GM12891 (cell line): ENCODE results near the gene CLCF1.

Source experiments
- DNase-seq: peaks from one replicate; pipeline ENCODE4 v3.0.0; 2011; ENCODE audit warnings: low spot score; ENCODE audit not compliant: insufficient read length
- FAIRE-seq: peaks from 2 replicates; lab custom pipeline; 2011; peaks lifted over from hg19 to GRCh38; lab: Jason Lieb, UNC
- PAX5 ChIP-seq: IDR thresholded peaks from 2 replicates; pipeline ENCODE4 v1.6.1; 2011; ENCODE audit warnings: low read length, moderate library complexity, mild to moderate bottlenecking; ENCODE audit not compliant: insufficient read depth, severe bottlenecking
- POLR2A ChIP-seq: IDR thresholded peaks from 2 replicates; pipeline ENCODE4 v1.6.1; 2011; ENCODE audit warnings: low read depth, low read length, control low read depth
- POLR2AphosphoS5 ChIP-seq: IDR thresholded peaks from 2 replicates; pipeline ENCODE4 v1.6.1; 2011; ENCODE audit warnings: low read depth, low read length, control low read depth
- POU2F2 ChIP-seq: IDR thresholded peaks from 2 replicates; pipeline ENCODE4 v1.6.1; 2011; ENCODE audit warnings: low read depth, mild to moderate bottlenecking, control low read depth, low read length, moderate library complexity
- SPI1 ChIP-seq: IDR thresholded peaks from 2 replicates; pipeline ENCODE4 v1.6.1; 2011; ENCODE audit warnings: low read depth, low read length, control low read depth
- TAF1 ChIP-seq: IDR thresholded peaks from 2 replicates; pipeline ENCODE4 v1.6.1; 2011; ENCODE audit warnings: low read depth, low read length, control low read depth

Gene CLCF1

GRCh38 chr11:67401495-67402191, 28.2 kb upstream of the CLCF1 start, which contains the start of gene PPP1CA:
PPP1CA (minus strand) TSS chr11:67401858; CDS start chr11:67401782, 76 bp downstream.
- no peak for TF ChIP-seq TAF1
- TF ChIP-seq SPI1 = no peak
- no peak for TF ChIP-seq POU2F2
- peak; percentile 70 for TF ChIP-seq POLR2A
- TF ChIP-seq PAX5 = no peak
- TF ChIP-seq POLR2AphosphoS5 = peak; percentile 71
- FAIRE-seq (peak; percentile 95), DNase-seq (peak; percentile 99)

DNA sequence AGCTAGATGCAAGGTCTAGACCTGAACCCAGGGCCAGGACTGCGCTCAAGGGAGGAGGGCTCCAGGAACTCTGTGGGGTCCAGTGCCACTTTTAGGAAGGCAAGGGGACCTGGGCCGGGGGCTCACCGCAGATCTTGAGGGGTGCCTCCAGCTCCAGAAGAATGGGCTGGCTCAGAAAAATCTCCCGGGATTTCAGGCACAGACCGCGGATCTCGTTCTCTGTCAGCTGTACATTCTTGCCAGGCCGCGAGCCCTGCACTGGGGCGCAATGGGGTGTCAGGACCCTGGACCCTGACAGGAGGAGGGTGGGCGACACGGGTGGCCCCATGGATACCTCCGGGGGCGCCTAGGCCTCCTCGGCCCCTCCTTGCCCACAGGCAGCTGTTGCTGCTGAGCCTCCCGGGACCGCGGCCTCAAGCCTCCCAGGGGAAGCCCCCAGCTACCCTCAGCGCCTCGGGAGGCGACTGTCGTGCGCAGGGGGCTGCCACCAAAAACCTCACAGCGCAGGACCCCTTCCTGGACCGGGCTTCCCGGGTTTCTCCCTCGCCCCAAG, 27.6 kb upstream of the CLCF1 start:
- no peak for TF ChIP-seq SPI1
- TF ChIP-seq POU2F2 = no peak
- no peak for TF ChIP-seq PAX5
- TF ChIP-seq POLR2A = no peak
- TF ChIP-seq POLR2AphosphoS5 = no peak; the same call in 1 of the 2 replicates
- no peak for TF ChIP-seq TAF1
- no peak for DNase-seq
- FAIRE-seq = no peak

GRCh38 chr11:67400251-67400941, 27.0 kb upstream of the CLCF1 start:
- TF ChIP-seq SPI1 (no peak), POU2F2 (no peak), POLR2A (no peak), POLR2AphosphoS5 (no peak), PAX5 (no peak), TAF1 (no peak)
- DNase-seq (no peak), FAIRE-seq (peak; percentile 48)

DNA sequence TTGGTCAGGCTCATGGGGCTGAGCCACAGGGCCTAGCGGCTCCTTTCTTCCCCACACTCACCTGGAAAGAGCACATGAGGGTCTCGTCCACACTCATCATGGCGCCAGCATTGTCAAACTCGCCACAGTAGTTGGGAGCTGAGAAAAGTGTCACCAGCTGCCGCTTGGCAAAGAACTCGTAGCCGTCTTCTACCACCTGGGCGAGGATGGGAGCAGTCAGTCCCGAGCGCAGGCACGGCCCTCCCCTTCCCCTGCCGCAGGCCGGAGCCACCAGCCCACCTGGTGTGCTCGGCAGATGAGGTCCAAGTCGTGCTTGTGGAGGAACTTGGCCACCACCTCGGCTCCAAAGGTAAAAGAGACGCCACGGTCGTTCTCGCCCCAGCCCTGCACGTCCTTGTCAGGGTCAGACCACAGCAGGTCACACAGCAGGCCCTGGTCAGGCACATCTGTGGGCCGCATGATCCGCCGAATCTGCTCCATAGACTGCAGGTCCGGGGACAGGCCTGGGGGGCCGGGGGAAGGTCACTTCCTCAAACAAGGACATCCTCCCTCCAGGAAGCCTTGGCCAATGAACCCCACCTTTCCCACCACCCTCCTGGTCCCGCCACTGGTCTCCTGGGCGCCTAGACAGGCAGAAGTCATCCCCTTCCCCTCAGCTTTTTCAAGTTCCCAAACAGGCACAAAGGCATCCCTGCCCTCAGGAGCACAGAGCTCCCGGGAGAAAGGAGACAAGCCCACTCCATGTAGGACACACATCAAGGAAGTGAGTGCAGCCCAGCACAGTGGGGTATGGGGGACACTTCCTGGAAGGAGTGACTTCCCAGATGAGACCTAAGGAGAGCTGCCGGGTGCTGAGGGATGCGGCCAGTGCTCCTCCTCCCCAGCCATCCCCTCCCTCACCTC, 25.5 kb upstream of the CLCF1 start:
- FAIRE-seq (no peak), DNase-seq (no peak)
- TF ChIP-seq TAF1 (no peak), POLR2AphosphoS5 (no peak), PAX5 (no peak), POLR2A (no peak), POU2F2 (no peak), SPI1 (no peak)

DNA sequence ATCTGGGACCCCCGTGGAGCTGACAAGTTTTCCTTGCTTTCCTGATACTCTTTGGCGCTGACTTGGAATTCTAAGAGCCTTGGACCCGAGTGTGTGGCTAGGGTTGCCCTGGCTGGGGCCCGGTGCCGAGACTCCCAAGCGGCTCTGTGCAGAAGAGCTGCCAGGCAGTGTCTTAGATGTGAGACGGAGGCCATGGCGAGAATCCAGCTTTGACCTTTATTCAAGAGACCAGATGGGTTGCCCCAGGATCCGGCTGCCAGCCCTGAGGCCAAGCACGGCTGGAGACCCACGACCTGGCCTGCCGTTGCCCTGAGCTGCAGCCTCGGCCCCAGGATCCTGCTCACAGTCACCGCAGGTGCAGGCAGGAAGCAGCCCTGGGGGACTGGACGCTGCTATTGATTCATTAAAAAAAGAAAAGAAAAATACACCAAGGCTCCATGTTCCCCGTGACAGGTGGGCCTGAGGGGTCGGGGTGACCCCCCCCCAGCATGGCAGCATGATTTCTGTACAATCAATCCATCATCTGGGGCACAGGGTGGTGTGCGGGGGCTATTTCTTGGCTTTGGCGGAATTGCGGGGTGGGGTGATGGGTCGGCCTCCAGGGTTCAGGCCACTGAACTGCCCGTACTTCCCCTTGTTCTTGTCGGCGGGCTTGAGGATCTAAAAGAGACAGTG, 24.7 kb upstream of the CLCF1 start:
- no peak for TF ChIP-seq PAX5
- TF ChIP-seq TAF1 = no peak
- TF ChIP-seq POLR2A = no peak; the same call in 1 of the 2 replicates
- no peak for TF ChIP-seq POU2F2
- no peak for TF ChIP-seq POLR2AphosphoS5
- TF ChIP-seq SPI1 = no peak
- DNase-seq = no peak
- FAIRE-seq = no peak

DNA sequence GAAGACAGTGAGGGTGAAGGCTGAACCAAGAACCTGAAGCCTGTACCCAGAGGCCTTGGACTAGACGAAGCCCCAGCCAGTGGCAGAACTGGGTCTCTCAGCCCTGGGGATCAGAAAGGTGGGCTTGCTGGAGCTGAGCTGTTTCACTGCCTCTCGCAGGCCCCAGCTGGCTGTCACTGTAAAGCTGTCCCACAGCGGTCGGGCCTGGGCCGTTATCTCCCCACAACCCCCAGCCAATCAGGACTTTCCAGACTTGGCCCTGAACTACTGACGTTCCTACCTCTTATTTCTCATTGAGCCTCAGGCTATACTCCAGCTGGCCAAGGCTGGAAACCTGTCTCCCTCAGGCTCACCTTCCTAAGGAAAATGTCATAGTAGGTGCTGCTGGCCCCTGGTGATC, 24.1 kb upstream of the CLCF1 start:
- no peak for FAIRE-seq
- TF ChIP-seq POU2F2 (no peak), PAX5 (no peak), SPI1 (no peak), POLR2A (peak; percentile 34; the same call in 1 of the 2 replicates), TAF1 (no peak), POLR2AphosphoS5 (0 out of 2 replicates have a peak, but pooled peaks have one; percentile 24)

GRCh38 chr11:67396587-67397389, 23.4 kb upstream of the CLCF1 start:
- TF ChIP-seq TAF1 = no peak
- 0 out of 2 replicates have a peak, but pooled peaks have one; percentile 42 for TF ChIP-seq POLR2AphosphoS5
- 0 out of 2 replicates have a peak, but pooled peaks have one; percentile 7 for TF ChIP-seq SPI1
- DNase-seq (no peak), FAIRE-seq (no peak)

More for the DNA sequence above, 24.1 kb upstream of the CLCF1 start:
- DNase-seq = no peak

DNA sequence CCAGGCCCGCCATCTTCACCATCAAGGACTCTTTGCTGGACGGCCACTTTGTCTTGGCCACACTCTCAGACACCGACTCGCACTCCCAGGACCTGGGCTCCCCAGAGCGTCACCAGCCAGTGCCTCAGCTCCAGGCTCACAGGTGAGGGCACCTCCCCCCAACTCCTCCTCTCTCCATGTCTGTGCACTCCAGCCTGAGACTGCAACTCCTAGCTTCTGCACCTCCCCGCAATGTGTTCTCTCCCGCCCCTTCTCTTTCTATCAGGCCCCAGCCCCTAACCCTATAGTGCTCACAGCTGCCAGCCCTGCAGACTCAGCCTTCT, 22.8 kb upstream of the CLCF1 start:
- FAIRE-seq (no peak), DNase-seq (no peak)
- TF ChIP-seq POU2F2 (no peak), PAX5 (no peak), SPI1 (no peak), POLR2AphosphoS5 (no peak), TAF1 (no peak)
